RCC 7860 (cell line): Measurements from ENCODE around the gene ARL6IP6.
A peak's percentile ranks its signal among the peaks of the same experiment; 100 is the strongest.
"Not testable (repeated sequence)": the region's sequence is repeated elsewhere in the genome, so short reads cannot be mapped to it uniquely, and the experiment has no call there.

Experiments
- DNase-seq: peaks from one replicate; pipeline ENCODE4 v3.0.0-alpha.2; 2015; ENCODE audit warnings: low spot score
- FAIRE-seq: peaks from 2 replicates; lab custom pipeline; 2012; peaks lifted over from hg19 to GRCh38; lab: Jason Lieb, UNC

Gene ARL6IP6

DNA sequence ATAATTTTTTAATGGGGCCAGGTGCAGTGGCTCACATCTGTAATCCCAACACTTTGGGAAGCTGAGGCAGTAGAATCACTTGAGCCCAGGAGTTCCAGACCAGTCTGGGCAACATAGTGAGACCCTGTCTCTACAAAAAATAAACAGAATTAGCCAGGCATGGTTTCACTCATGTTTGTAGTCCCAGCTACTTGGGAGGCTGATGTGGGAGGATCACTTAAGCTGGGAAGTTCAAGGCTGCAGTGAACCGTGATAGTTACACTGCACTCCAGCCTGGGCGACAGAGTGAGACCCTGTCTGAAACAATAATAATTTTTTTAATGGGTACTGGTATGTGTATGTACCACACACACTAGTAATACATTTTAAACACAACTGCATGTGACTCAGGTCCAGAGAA is 2.4 kb downstream of the ARL6IP6 start:
- DNase-seq: no peak
- no peak for FAIRE-seq

DNA sequence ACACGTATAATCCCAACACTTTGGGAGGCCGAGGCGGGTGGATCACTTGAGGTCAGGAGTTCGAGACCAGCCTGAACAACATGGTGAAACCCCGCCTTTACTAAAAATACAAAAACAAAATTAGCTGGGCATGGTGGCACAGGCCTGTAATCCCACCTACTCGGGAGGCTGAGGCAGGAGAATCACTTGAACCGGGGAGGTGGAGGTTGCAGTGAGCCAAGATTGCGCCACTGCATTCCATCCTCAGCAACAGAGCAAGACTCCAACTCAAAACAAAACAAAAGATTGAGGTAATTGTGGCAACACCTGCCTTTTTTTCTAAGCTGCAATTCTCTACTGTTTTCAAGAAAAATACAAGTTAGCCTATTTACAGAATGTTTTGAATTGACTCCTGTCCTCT is 4.2 kb downstream of the ARL6IP6 start:
- not testable (repeated sequence) for FAIRE-seq, DNase-seq

DNA sequence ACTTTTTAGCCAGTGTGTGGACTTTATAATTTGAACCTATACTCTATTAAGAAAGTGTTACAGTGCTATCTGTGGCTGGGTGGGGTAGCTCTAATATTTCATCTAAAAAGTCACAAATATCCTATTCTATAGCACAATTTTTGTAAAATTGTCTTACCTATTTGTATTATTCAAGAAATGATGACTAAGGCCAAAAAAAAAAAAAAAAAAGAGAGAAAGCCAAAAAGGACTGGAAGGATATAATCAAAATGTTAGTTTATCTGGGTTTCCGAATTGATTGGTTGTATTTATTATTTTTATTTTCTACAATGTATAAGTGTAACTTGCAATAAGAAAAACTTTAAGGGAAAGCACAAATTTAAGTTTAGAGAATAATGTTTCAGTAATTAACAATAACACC is 5.5 kb downstream of the ARL6IP6 start:
- FAIRE-seq (peak; percentile 12), DNase-seq (no peak)

GRCh38 chr2:152729844-152730243 is 11.4 kb downstream of the ARL6IP6 start:
- no peak for FAIRE-seq
- no peak for DNase-seq

GRCh38 chr2:152730591-152731333 is 12.3 kb downstream of the ARL6IP6 start:
- FAIRE-seq: no peak
- DNase-seq: no peak

DNA sequence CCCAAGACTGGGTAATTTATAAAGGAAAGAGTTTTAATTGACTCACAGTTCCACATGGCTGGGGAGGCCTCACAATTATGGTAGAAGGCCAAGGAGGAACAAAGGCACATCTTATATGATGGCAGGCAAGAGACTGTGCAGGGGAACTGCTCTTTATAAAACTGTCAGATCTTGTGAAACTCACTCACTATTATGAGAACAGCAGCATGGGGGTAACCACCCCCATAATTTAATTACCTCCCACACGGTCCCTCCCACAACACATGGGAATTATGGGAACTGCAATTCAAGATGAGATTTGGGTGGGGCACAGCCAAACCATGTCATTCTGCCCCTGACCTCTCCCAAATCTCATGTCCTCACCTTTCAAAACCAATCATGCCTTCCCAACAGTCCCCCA is 19.1 kb downstream of the ARL6IP6 start:
- FAIRE-seq, DNase-seq: not testable (repeated sequence)

DNA sequence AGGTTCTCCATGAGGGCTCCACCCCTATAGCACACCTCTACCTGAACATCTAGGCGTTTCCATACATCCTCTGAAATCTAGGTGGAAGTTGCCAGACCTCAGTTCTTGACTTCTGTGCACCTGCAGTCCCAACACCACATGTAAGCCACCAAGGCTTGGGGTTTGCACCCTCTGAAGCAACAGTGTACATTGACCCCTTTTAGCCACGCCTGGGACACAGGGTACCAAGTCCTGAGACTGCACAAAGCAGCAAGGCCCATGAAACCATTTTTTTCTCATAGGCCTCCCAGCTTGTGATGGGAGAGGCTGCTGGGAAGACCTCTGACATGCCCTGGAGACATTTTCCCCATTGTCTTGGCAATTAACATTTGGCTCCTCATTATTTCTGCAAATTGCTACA is 20.0 kb downstream of the ARL6IP6 start:
- FAIRE-seq (no peak), DNase-seq (no peak)

DNA sequence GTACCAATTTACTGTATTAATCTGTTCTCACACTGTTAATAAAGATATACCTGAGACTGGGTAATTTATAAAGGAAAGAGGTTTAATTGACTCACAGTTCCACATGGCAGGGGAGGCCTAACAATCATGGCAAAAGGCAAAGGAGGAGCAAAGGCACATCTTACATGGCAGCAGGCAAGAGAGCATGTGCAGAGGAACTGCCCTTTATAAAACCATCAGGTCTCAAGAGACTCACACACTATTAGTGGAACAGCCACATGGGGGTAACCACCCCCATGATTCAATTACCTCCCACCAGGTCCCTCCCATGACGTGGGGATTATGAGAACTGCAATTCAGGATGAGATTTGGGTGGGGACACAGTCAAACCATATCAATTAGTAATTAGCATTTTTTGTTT is 21.3 kb downstream of the ARL6IP6 start:
- DNase-seq, FAIRE-seq: not testable (repeated sequence)

DNA sequence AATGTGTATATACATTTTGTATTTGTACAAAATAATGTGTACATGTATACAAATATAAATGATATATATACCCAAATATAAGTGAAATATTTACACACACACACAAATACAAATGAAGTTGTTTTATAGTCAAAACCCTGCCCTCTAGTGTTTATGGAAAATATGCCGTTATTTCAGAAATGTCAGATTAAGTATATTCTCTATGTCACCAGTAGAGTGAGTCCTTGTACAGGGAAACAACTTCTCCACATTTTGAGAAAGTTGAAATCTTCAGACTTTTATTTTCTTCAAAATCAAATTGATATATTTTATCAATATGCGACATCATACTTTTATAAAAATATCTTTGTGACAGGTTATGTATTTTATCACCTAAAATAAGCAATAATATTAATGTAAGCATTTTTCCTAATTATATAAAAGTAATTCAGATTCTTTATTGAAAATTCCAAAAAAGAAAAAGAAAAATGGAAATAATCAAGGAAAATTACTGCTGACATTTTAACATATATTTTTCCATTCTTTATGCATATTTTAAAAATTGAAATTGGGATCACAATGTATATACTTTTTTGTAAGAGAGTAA is 22.4 kb downstream of the ARL6IP6 start:
- DNase-seq: peak; percentile 56
- peak; percentile 97 for FAIRE-seq

- DNase-seq (no peak), FAIRE-seq (peak; percentile 41)
Observed at GRCh38 chr2:152743002-152743401, 24.6 kb downstream of the ARL6IP6 start.

GRCh38 chr2:152747751-152748150 is 29.3 kb downstream of the ARL6IP6 start:
- DNase-seq, FAIRE-seq: not testable (repeated sequence)

DNA sequence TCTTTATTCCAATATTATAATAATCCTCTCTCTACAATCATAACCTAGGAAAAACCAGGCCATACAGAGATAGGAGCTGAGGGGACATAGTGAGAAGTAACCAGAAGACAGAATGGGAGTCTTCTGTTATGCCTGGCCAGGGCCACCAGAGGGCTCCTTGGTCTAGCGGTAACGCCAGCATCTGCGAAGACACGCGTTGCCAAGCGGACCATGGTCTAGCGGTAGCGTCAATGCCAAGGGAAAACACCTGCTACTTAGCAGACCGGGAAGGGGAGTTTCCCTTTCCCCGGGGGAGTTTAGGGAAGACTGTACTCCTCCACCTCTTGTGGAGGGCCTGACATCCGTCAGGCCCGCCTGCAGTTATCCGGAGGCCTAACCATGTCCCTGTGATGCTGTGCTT is 36.6 kb downstream of the ARL6IP6 start:
- FAIRE-seq (no peak), DNase-seq (no peak)

- FAIRE-seq (no peak), DNase-seq (no peak)
Observed at GRCh38 chr2:152759290-152760072, 41.1 kb downstream of the ARL6IP6 start.

- no peak for FAIRE-seq
- no peak for DNase-seq
Observed at GRCh38 chr2:152761214-152761613, 42.8 kb downstream of the ARL6IP6 start.

DNA sequence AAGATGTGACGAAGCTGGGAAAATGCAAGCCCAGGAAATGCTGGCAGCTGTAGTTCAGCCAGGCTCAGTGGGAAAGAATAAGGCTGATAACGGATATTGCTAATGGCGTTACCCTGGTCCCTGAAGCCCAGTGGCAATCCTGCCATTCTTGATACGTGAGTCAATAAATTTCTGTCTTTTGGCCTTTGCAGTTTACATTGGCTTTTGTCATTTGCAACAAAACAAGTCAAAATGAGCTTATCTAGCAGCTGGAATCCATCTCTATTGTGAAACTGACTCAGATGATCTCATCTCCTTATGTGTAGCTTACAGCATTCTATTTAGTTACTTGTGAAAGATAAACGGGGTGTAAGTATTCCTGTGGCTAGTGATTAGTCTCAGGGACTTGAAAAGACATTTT is 43.8 kb downstream of the ARL6IP6 start:
- DNase-seq (no peak), FAIRE-seq (no peak)

GRCh38 chr2:152763208-152763607 is 44.8 kb downstream of the ARL6IP6 start:
- DNase-seq, FAIRE-seq: not testable (repeated sequence)

GRCh38 chr2:152763651-152764050 is 45.2 kb downstream of the ARL6IP6 start:
- no peak for FAIRE-seq

GRCh38 chr2:152766928-152767327 is 48.5 kb downstream of the ARL6IP6 start:
- FAIRE-seq: no peak

More at GRCh38 chr2:152763651-152764050, 45.2 kb downstream of the ARL6IP6 start:
- no peak for DNase-seq

GRCh38 chr2:152781175-152781574 is 62.8 kb downstream of the ARL6IP6 start:
- FAIRE-seq: no peak
- no peak for DNase-seq

More at GRCh38 chr2:152766928-152767327, 48.5 kb downstream of the ARL6IP6 start:
- DNase-seq: no peak

DNA sequence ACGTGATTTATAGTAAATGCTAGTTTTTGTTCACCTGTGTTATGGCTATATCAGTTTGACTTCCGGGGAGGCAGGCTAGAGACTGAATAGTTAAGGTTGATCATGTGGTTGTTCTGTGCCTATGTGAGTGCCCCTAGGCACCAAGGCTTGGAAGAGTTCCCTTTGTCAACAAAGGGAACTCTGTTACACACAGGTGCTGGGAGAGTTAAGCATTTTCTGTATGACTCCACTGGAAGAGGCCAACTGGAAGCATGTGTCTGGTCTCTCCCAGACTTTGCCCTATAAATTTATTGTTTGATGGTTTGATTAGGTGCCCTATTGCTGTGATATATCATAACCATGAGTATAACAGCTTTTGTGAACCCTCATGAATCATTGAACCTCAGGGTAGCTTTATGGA is 63.8 kb downstream of the ARL6IP6 start:
- FAIRE-seq: no peak

GRCh38 chr2:152790883-152791282 is 72.5 kb downstream of the ARL6IP6 start:
- FAIRE-seq: no peak

More for the DNA sequence above, 63.8 kb downstream of the ARL6IP6 start:
- no peak for DNase-seq

GRCh38 chr2:152791979-152792378 is 73.6 kb downstream of the ARL6IP6 start:
- FAIRE-seq (no peak), DNase-seq (no peak)

More at GRCh38 chr2:152790883-152791282, 72.5 kb downstream of the ARL6IP6 start:
- DNase-seq: no peak
